Measurements from ENCODE around the gene SRP19. TPM values are rescaled to one million over a fixed set of nuclear protein-coding genes. Genes with fewer than 3 reads are reported as not detected.
"Not testable (repeated sequence)": the region's sequence is repeated elsewhere in the genome, so short reads cannot be mapped to it uniquely, and the experiment has no call there.

SRP19 gene
- total RNA-seq, 4 donors from 2014 or later, result 37.1 to 154 (median 49.7) TPM

- no peak for TF ChIP-seq POLR2A (IDR thresholded peaks at IDR 0.05)
- TF ChIP-seq CTCF (IDR thresholded peaks at IDR 0.05), result no peak
- intact Hi-C loops (cut with DNase I; ENCODE audit: low total_unique reads), result no loop called here
- H3K27me3 ChIP-seq, result no peaks in the 10 kb centered on the region
- H3K4me1 ChIP-seq, result no peaks in the 10 kb centered on the region
- no peaks in the 10 kb centered on the region for H3K9me3 ChIP-seq
- no peak for DNase-seq
- H3K27ac ChIP-seq, result no peak overlapping the region
- H3K36me3 ChIP-seq, result no peaks in the 10 kb centered on the region
- no peak overlapping the region for H3K4me3 ChIP-seq
Observed at GRCh38 chr5:112892776-112893175, 31.7 kb downstream of the SRP19 start.

DNA sequence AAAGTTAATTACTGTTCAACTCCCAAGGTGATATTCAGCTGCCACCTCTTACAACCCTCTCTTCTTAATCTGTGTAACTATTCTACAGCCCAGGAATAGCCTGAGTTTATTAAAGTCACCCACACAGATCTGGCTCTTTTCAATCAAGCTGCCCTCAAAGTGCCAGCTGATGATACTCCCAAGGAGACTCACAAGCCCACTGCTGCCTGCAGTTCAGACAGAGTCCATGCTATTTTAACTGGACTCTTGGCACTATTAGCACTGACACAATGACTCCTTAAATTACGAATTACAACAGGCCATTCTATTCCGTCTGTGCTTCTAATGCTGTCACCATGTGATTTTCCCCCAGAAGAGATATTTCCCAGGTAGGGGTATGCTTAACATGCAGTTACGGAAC is 34.6 kb downstream of the SRP19 start:
- no peak overlapping the region for H3K27ac ChIP-seq
- H3K36me3 ChIP-seq, result no peaks in the 10 kb centered on the region
- H3K4me3 ChIP-seq, result no peak overlapping the region
- TF ChIP-seq CTCF (IDR thresholded peaks at IDR 0.05), result no peak
- TF ChIP-seq POLR2A (IDR thresholded peaks at IDR 0.05), result no peak
- H3K9me3 ChIP-seq, result no peaks in the 10 kb centered on the region
- no peaks in the 10 kb centered on the region for H3K4me1 ChIP-seq
- no peaks in the 10 kb centered on the region for H3K27me3 ChIP-seq
- intact Hi-C loops (cut with DNase I; ENCODE audit: low total_unique reads), result no loop called here
- no peak for DNase-seq

DNA sequence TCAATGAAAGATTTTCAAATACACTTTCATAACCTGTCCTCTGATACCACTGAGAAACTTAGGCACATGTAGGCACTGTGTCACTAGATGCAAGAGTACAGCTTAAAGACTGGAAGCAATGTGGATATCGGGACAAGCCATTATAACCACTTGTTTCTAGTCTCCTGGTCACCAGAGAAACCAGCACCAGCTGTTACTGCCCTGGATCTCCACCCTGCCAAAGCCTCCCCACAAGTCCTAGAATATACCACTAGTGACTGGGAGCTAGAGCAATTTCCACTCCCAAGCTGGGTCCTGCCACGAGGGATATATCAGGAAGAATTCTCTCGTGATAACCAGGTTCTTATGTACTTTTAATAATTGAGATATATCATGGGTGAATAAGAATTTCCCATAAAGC is 41.5 kb downstream of the SRP19 start:
- Histone ChIP-seq H3K9me3 (no peaks in the 10 kb centered on the region), H3K4me1 (no peaks in the 10 kb centered on the region), H3K27ac (no peak overlapping the region), H3K36me3 (no peaks in the 10 kb centered on the region), H3K27me3 (no peaks in the 10 kb centered on the region), H3K4me3 (no peak overlapping the region)
- DNase-seq, result no peak
- TF ChIP-seq POLR2A (IDR thresholded peaks at IDR 0.05), result no peak
- no peak for TF ChIP-seq CTCF (IDR thresholded peaks at IDR 0.05)
- intact Hi-C loops (cut with DNase I; ENCODE audit: low total_unique reads), result no loop called here

- H3K36me3 ChIP-seq; H3K27me3 ChIP-seq; H3K27ac ChIP-seq; H3K9me3 ChIP-seq; intact Hi-C loops (cut with DNase I; ENCODE audit: low total_unique reads); DNase-seq; H3K4me3 ChIP-seq; H3K4me1 ChIP-seq: not testable (repeated sequence)
Observed at GRCh38 chr5:112904996-112905395, 43.9 kb downstream of the SRP19 start.

GRCh38 chr5:112906637-112907036 is 45.5 kb downstream of the SRP19 start:
- no peaks in the 10 kb centered on the region for H3K27me3 ChIP-seq
- DNase-seq, result no peak
- H3K27ac ChIP-seq, result no peak overlapping the region
- H3K36me3 ChIP-seq, result no peaks in the 10 kb centered on the region
- intact Hi-C loops (cut with DNase I; ENCODE audit: low total_unique reads), result no loop called here
- peaks cover 0 to 4% of the 10 kb centered on the region in 2 donors for H3K4me1 ChIP-seq
- TF ChIP-seq CTCF (IDR thresholded peaks at IDR 0.05) (no peak), POLR2A (IDR thresholded peaks at IDR 0.05) (no peak)
- H3K9me3 ChIP-seq, result no peaks in the 10 kb centered on the region
- H3K4me3 ChIP-seq, result no peak overlapping the region

GRCh38 chr5:112907166-112907631 is 46.1 kb downstream of the SRP19 start:
- H3K4me1 ChIP-seq, result peaks cover 0 to 4% of the 10 kb centered on the region in 2 donors
- intact Hi-C loops (cut with DNase I; ENCODE audit: low total_unique reads), result no loop called here
- TF ChIP-seq CTCF (IDR thresholded peaks at IDR 0.05), result no peak
- TF ChIP-seq POLR2A (IDR thresholded peaks at IDR 0.05), result no peak
- no peaks in the 10 kb centered on the region for H3K9me3 ChIP-seq
- H3K36me3 ChIP-seq, result no peaks in the 10 kb centered on the region
- H3K27ac ChIP-seq, result no peak overlapping the region
- no peaks in the 10 kb centered on the region for H3K27me3 ChIP-seq
- no peak overlapping the region for H3K4me3 ChIP-seq
- no peak for DNase-seq

Data from uterus (tissue), 4 donors.